AG09309 (cell line): ENCODE data around the gene GADD45A.
"Not testable (repeated sequence)": the region's sequence is repeated elsewhere in the genome, so short reads cannot be mapped to it uniquely, and the experiment has no call there.

Source experiments
- DNase-seq: peaks from one replicate; pipeline ENCODE4 v3.0.0-alpha.2; 2010; ENCODE audit warnings: low read depth
- H3K4me3 ChIP-seq: 2 replicates; pipeline ENCODE4 v1.5.1; 2011; ENCODE audit warnings: mild to moderate bottlenecking, low read depth, low read length, moderate library complexity; ENCODE audit not compliant: control insufficient read depth
- TF ChIP-seq, protein P1 (sequence below): IDR thresholded peaks from 2 replicates; pipeline ENCODE4 v1.5.1; 2011; ENCODE audit warnings: mild to moderate bottlenecking, low read depth, low read length, inconsistent platforms; ENCODE audit not compliant: insufficient read depth, control insufficient read depth; ENCODE audit errors: missing control alignments

GADD45A gene

DNA sequence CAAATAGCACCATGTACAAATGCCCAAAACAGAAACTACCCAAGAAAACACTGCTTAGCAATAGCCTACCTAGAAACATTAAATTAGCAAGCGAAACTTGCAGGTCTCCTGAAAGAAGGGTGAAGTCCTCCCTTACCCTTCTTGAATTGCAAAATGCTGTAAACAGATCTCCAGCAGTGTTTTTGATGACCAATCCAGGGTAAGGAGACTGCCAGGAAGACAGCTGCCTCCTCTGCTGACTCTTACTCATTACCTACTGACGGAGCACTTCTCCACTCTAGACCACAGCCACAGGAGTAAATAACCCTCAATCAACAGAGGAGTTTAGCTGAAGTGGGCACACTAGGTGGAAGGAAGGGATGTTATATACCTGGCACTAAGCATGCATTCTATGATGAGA is 32.2 kb upstream of the GADD45A start:
- no peak overlapping the region for H3K4me3 ChIP-seq
- peak; percentile 71 for DNase-seq
- TF ChIP-seq, protein P1, sequence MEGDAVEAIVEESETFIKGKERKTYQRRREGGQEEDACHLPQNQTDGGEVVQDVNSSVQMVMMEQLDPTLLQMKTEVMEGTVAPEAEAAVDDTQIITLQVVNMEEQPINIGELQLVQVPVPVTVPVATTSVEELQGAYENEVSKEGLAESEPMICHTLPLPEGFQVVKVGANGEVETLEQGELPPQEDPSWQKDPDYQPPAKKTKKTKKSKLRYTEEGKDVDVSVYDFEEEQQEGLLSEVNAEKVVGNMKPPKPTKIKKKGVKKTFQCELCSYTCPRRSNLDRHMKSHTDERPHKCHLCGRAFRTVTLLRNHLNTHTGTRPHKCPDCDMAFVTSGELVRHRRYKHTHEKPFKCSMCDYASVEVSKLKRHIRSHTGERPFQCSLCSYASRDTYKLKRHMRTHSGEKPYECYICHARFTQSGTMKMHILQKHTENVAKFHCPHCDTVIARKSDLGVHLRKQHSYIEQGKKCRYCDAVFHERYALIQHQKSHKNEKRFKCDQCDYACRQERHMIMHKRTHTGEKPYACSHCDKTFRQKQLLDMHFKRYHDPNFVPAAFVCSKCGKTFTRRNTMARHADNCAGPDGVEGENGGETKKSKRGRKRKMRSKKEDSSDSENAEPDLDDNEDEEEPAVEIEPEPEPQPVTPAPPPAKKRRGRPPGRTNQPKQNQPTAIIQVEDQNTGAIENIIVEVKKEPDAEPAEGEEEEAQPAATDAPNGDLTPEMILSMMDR, result no peak

DNA sequence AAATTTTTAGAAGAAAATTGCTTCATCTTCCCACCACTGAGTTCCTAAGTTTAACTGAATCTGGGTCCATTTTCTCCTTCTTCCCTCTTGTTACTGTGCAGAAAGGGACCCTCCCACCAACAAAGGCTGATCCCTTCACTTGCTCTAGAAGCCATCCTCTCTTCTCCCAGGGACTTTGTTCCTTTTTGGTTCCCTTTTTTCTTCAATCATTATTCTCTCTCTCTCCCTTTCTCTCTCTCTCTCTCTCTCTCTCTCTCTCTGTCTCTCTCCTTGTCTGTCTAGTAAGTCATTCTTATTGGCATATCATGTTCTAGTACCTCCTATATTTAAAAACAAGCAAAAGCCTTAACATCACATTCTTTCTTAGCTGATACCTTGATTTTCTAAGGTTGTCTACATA is 31.7 kb upstream of the GADD45A start:
- TF ChIP-seq, protein P1, result no peak
- DNase-seq, result no peak
- no peak overlapping the region for H3K4me3 ChIP-seq

DNA sequence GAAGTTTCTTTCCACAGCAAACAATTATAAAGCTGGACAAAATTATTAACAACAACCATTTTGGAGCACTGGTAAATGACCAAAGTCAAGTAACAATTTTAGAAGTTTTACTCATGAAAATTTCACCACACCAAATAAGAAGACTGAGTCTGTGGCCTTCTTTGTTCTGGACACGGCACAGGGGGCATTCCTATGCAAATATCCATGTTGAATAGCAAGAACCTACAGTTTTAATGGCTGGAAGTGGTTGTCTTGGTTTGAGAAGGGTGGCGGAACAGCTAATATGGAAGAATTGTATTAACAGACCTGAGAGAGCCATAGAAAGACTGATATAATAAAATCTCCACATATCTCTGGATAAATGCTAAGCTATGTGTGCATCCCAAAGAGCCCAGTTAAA is 29.4 kb upstream of the GADD45A start:
- no peak for DNase-seq
- TF ChIP-seq, protein P1, result no peak
- no peak overlapping the region for H3K4me3 ChIP-seq

DNA sequence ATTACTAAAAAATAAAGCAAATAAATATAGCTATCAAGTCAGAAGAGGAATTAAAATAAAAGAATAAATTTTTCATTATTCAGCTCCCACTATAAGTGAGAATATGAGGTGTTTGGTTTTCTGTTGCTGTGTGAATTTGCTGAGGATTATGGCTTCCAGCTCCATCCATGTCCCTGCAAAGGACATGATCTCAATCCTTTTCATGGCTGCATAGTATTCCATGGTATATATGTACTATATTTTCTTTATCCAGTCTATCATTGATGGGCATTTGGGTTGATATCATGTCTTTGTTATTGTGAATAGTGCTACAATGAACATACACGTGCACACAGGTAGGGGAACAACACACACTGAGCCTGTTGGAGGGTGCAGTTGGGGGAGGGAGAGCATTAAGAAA is 27.8 kb upstream of the GADD45A start:
- not testable (repeated sequence) for H3K4me3 ChIP-seq, DNase-seq

DNA sequence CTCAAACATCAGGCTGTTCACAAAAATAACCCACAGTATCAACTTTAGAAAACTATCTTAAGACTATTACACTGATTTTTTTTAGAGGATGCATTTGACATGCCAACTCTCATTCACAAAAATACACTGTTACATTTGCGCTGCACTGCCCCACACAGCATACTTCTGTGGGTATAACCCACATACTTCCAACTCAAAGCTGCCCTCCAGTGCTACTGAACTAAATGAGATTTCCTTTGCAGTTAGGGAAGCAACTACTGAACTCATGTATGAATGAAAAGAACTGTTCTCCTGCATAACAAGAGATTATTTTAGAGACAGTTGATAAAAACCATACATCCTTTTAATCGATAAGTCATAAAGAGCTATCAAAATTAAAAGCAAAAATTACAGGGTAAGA is 25.8 kb upstream of the GADD45A start:
- TF ChIP-seq, protein P1, result no peak
- H3K4me3 ChIP-seq, result no peak overlapping the region
- no peak for DNase-seq

DNA sequence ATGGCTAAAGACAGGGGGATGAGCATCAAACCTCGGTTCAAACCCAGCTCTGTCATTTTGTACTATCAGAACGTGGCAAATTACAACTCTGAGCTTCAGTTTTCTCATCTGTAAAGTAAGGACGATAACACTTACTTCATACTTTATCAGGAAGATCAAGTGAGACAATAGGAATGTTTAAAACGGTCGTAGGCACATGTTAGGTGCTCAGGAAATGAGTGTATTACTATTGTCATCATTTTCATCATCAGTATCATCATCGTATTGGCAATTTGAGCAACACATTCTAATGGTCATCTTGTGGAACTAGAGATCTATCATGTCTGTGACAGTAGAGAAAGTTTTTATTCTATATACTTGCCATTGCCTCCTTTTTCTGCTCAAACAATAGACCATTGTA is 22.1 kb upstream of the GADD45A start:
- H3K4me3 ChIP-seq, result no peak overlapping the region
- no peak for DNase-seq
- TF ChIP-seq, protein P1, result no peak

DNA sequence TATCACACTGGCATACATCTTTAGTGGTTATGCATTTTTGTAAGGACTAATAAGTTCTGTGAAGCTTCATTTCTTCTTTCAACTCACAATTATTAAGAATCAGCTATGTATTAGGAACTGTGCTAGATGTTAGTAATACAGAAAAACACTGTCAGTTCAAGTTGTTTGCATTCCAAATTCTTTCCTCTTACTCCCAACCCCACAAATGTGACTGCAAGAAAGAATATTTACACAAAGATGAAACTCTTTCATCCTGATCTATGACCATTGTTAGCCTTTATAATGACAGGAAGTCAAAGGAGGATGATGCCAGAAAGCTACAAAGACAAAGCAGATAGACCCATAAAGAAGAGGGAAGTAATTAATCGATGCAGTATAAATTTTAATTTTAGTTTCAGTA is 21.0 kb upstream of the GADD45A start:
- DNase-seq, result no peak
- TF ChIP-seq, protein P1, result no peak
- no peak overlapping the region for H3K4me3 ChIP-seq

DNA sequence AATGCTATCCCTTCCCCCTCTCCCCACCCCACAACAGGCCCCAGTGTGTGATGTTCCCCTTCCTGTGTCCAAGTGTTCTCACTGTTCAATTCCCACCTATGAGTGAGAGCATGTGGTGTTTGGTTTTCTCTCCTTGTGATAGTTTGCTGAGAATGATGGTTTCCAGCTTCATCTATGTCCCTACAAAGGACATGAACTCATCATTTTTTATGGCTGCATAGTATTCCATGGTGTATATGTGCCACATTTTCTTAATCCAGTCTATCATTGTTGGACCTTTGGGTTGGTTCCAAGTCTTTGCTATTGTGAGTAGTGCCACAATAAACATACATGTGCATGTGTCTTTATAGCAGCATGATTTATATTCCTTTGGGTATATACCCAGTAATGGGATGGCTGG is 19.7 kb upstream of the GADD45A start:
- not testable (repeated sequence) for DNase-seq, H3K4me3 ChIP-seq
